Panc1 (cell line): ENCODE data around the gene STMND1.

Experiments used
- CTCF ChIP-seq: fragments of 450-650 bp; IDR thresholded peaks from 2 replicates; pipeline ENCODE4 v1.5.1; 2017; ENCODE audit warnings: mild to moderate bottlenecking
- POLR2AphosphoS5 ChIP-seq: IDR thresholded peaks from 2 replicates; pipeline ENCODE4 v1.6.1; 2012; ENCODE audit warnings: mild to moderate bottlenecking, low read depth, low read length, moderate library complexity
- REST ChIP-seq, 2 experiments: IDR thresholded peaks; 2 replicates each; pipeline ENCODE4 v1.6.1; 2011 to 2012; ENCODE audit warnings: low read depth in 2 of 2, control low read depth in 1 of 2, low read length in 1 of 2, mild to moderate bottlenecking in 1 of 2, moderate library complexity in 1 of 2; ENCODE audit not compliant: insufficient read depth in 1 of 2
- SIN3A ChIP-seq: IDR thresholded peaks from 2 replicates; pipeline ENCODE4 v1.6.1; 2012; ENCODE audit warnings: low read depth, mild to moderate bottlenecking, low read length, moderate library complexity, borderline replicate concordance; ENCODE audit not compliant: insufficient read depth

- TF ChIP-seq POLR2AphosphoS5: no peak
- TF ChIP-seq CTCF: no peak
- TF ChIP-seq SIN3A: no peak
- TF ChIP-seq REST (IDR thresholded peaks at IDR 0.05; ENCODE audit: insufficient read depth in 1 of 2, low read depth in 2 of 2, low read length in 1 of 2): no peak
Measured at GRCh38 chr6:17169711-17170110, 67.9 kb downstream of the STMND1 start.
